ENCODE data around the gene SLFN12L.
"Not testable (repeated sequence)": the region's sequence is repeated elsewhere in the genome, so short reads cannot be mapped to it uniquely, and the experiment has no call there.

SLFN12L gene

DNA sequence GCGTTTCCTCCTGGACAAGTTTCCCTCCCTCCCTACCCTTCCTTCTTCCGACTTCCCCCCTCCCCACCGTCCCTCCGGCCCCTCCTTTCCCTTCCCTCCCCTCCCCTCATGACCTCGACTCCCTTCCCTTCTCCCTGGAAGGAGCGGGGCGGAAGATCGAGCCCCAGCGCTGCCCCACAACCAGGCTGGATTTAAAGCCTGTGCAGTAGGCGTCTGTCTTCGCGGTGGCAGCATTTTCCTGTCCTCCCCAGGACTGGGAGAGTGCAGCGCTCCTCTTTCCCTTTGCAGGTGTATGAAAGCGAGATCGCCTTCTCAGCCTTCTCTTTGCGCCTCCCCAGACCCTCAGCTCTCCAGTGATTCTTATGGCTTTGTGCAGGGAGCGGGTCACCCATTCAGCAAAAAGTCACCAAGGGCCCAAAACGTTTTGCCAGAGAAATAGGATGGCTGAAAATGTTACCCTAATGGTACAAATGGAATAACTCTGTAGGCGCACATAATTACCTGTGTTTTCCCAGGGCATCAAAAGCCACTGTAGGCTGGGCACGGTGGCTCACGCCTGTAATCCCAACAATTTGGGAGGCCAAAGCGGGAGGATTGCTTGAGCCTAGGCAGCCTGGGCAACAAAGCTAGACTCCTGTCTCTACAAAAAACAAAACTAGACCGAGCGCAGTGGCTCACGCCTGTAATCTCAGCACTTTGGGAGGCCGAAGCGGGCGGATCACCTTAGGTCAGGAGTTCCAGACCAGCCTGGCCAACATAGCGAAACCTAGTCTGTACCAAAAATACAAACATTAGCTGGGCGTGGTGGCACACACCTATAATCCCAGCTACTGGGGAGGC is 40.8 kb downstream of the SLFN12L start:
- no peak for DNase-seq (ENCODE audit: low read depth in 3 of 3)

DNA sequence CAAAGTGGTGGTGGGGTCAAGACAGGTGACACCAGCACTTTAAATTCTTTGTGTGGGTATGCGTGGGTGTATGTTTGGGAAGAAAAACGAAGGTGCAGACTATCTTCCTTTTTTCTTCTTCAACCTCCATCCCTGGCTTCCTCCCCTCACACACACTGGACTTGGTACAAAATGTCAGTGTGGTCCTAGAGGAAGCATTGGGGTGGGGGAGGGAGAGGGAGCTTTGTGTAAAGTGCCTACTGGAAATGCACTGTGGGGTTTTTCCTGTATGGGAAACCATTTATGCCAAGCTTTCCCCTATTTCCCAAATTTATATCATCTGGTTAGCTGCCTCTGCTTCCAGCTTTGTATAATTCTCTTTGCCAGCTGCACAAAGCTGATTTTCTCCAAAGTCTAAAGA is 44.4 kb downstream of the SLFN12L start:
- DNase-seq (ENCODE audit: low read depth in 3 of 3) = no peak

DNA sequence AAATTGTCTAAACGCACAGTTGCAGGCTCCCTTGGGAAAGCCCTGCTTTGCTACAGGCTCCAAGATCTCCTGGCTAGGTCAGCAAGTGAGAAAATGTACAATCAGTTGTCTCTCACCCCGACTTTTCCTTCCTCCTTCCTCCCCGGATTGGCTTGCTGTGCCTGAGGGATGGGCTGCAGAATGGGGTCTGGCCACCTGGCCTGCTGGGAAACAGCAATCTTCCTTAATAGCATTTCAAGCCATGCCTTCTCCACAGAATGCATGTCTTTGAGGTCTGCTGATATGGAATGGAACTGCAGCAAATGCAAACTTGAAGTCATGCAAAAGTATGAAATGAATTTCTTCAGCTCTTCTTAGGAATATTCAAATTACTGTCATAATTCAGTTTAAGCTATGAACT is 46.1 kb downstream of the SLFN12L start:
- no peak for DNase-seq (ENCODE audit: low read depth in 3 of 3)

DNA sequence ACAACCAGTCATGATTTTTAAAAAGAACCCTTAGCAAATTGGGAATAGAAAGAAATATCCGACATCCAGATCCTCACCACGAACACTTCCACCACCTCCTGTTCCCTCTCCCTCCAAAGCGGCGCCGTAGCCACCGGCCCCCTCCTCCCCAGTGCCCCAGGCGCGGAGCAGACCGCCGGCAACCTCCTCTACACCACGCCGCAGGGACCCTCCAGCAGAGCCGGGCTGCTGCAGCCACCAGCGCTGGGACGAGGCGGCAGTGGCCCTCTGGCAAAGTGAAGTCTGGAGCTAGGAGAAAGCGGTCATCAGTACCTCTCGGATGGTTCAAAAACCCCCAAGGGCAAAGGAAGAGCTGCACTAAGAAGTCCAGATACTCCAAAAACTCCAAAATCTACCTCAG is 47.5 kb downstream of the SLFN12L start:
- no peak for DNase-seq (ENCODE audit: low read depth in 3 of 3)

DNA sequence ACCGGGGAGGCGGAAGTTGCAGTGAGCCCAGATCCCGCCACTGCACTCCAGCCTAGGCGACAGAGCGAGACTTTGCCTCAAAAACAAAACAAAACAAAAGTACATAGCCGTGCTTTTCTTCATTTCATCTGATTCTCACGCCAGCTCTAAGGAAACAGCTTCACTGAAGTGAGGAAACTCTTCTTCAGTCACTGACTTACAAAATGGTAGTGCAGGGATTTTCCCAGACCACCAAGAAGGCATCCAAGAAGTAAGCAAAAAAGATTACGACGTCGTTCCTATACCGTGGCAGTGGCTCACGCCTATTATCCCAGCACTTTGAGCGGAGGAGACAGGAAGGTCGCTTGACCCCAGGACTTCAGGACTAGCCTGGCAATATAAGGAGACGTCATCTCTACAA is 48.5 kb downstream of the SLFN12L start:
- no peak for DNase-seq (ENCODE audit: low read depth in 3 of 3)

DNA sequence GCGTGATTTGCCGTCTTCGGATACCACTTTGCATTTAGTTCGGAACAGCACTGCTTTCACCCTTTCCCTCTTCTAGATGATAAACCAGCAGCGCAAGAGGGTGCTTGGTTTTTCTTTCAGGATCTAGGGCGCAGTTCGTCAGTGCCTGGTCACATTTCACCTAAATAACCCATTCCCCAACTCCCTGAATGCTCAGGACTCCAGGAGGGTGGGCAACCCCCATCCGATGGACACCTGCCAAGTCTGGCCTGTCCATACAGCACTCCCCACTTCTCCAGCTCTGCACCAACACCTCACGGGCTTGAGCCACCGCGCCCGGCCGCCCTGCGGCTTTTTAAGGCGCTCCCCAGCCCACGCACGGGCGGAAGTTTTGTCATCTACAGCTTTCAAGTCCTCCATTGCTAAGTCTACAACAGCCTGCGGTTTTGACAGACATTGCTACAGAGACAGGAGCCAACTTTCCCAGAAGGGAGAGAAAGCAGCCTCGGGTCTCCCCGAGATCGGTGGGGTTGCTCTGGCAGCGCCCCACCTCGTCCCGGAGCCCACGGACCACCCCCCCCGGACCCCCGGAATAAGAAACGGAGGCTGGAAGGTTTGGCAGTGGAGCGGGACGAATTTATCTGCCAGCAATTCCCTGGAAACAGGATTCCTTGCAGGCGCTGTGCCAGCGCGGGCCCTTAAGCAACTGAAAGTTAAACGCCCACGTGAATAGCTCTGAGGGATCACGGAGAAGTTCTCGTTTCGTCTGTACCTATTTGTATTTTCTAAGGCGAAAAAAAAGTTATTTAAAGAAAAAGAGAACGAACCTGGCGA is 50.4 kb downstream of the SLFN12L start:
- peak; percentile 65 to 73 (median 68) for DNase-seq (ENCODE audit: low read depth in 3 of 3)

DNA sequence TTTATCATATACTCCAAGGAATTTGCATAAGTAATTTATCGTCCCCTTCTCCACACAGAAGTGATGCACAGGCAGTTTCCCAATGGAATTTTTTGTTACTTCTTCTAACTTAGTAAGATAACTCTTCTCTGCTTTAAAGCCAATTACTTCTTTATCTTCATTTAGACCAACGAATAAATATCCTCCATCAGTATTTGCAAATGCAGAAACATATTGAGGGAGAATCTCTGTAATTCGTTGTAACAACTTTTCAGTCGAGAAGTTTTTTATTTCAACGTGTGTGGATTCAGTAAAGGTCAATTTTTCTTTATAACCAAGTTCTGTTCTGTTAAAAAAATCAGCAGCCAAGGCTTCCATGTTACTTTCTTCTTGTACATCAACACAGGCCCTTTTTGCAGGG is 58.2 kb downstream of the SLFN12L start:
- no peak for DNase-seq (ENCODE audit: low read depth in 3 of 3)

DNA sequence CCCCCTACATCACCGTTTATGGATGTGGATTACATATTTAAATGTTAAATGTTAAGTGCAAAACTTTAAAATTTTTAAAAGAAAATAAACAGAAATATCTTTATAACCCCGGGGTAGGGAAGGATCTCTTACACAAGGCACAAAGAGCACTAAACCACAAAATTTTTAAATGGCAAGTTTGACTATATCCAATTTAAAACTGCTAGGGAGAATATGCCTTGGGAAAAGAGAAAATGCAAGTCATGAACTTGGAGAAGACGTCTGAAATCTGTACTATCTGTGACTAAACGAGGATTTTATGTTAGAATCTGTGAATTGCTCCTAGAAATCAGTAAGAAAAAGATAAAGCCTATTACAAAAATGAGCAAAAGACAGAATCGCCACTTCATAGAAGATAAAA is 60.2 kb downstream of the SLFN12L start:
- no peak for DNase-seq (ENCODE audit: low read depth in 3 of 3)

DNA sequence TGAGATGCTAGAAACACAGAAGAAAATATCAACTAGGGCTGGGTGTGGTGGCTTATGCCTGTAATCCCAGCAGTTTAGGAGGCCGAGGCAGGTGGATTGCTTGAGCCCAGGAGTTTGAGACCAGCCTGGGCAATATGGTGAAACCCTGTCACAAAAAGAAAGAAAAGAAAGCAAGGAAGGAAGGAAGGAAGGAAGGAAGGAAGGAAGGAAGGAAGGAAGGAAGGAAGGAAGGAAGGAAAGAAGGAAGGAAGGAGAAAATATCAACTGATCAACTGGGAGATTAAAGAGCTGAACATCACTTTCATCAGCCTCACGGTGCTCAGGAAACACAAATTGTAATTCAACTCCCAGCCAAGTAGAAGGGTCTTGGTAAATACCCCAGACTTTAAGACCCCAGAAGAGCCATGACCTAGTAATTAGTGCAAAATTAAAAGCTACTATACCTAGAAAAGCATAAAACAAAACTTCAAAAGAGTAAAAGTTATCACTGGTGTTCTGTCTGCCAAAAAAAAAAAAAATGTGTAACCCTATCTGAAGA is 61.1 kb downstream of the SLFN12L start:
- no peak for DNase-seq (ENCODE audit: low read depth in 3 of 3)

DNA sequence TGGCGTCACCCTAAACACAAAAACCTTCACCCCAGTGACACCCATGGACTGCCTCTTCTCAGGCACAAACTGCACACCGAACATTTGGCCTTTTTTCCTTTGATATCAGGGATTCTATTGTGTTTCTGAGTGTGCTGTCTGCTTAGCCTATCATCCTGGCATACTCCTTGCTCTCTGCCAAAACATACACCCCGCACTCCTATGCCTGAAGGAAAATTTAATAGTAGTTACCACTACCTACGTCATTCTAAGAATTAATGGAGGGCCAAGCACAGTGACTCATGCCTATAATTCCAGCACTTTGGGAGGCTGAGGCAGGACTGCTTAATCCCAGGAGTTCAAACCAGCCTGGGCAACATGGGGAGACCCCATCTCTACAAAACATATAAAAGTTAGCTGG is 69.0 kb downstream of the SLFN12L start:
- no peak for DNase-seq (ENCODE audit: low read depth in 3 of 3)

DNA sequence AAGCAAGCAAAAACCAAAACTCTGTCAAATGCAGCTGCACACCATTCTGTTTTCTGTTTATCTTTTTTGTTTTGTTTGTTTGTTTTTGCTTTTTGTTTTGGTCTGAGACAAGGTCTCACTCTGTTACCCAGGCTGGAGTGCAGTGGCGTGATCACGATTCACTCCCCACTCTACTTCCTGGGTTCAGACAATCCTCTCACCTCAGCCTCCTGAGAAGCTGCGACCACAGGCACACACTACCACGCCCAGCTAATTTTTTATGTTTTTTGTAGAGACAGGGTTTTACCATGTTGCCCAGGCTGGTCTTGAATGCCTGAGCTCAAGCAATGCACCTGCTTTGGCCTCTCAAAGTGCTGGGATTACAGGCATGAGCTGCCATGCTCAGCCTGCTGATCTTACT is 69.7 kb downstream of the SLFN12L start:
- no peak for DNase-seq (ENCODE audit: low read depth in 3 of 3)

DNA sequence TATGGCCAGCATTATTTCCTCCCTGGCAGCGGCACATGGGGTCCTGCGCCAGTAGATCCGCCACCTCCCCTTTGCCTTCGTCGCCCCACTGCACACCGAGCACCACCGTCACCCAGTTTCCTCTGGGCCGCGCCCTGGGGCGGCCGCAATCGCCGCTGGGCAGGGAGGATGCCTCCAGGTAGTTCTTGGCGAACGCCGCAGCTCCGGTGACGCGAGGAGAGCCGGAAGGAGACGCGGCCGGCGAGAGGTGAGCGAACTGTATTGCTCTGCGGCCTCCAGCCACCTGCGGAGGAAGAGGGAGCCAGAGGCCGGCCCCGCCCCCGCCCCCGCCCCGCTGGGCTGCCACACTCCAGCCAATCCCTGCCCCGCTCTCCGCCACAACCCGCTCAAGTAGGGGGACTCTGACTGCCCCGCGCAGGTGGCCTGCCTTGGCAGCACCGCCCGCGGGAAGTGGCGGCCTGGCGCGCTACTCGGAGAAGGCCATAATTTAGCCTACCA is 77.1 kb downstream of the SLFN12L start:
- peak in 2 of 3 experiments; percentile 12 to 15 for DNase-seq (ENCODE audit: low read depth in 3 of 3)

DNA sequence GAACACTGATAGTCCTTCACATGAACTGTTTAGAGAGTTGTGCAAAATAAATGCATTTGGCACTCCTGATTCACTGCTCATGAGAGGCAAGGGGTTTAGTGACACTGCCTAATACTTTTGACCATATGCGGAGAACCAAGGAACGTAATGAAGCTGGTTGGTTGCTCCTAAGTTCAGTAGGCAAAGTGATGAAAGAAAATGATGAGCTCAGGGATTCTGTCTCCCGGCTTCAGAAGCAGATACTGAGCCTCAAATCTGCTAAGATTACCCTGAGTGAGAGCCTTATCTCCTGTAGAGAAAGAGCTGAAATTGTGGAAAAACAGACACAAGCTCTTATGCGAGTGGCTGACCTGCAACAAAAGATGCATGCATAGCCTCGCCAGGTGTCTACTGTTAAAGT is 83.4 kb downstream of the SLFN12L start:
- not testable (repeated sequence) for DNase-seq (ENCODE audit: low read depth in 3 of 3)

DNA sequence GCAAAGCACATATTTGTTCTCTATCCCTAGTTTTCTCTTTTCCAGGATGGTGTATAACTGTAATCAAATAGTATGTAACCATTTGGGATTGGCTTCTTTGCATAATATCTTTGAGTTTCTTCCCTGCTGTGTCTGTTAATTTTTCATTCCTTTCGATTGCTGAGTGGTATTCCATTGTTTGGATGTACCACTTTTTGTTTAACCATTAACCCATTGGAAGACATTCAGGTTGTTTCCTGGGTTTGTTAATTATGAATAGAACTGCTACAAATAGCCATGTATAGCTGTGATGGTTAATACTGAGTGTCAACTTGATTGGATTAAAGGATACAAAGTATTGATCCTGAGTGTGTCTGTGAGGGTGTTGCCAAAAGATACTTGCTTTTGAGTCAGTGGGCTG is 84.3 kb downstream of the SLFN12L start:
- DNase-seq (ENCODE audit: low read depth in 3 of 3) = no peak

DNA sequence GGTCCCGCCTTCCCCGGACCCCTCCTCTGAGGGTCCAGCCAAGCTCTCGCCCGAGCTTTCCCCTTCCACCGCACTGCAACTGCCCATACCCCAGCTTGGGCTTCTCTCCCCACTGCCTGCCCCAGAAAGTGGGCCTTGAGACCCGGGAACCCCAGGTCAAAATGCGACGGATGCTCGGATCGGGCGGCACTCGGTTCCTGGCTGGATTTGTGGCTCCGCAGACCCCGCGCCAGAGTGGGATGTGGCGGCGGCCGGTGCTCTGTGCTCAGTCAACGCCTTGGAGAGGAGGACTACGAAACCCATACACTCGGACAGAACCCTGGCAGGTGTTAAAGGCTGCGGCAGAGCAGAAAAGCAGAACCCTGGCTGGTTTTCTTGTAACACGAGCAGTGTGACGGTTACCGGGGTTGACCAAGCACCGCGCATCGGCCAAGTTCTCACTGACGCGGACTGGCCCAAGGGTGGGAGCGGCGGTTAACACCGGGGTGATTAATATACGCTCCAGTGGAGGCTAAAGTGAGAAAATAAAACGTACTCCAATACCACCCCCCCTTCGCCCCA is 88.0 kb downstream of the SLFN12L start:
- no peak for DNase-seq (ENCODE audit: low read depth in 3 of 3)

DNA sequence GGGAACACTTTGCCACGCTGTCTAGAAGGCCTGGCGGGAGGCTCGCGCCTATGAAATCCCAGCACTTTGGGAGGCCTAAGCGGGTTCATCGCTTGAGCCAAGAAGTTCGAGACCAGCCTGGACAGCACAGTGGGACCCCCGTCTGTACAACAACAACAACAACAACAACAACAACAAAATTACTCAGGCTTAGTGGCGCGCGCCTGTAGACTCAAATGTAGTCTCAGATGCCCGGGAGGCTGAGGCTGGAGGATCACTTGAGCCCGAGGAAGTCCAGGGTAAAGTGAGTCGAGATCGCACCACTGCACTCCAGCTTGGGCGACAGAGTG is 88.6 kb downstream of the SLFN12L start:
- no peak for DNase-seq (ENCODE audit: low read depth in 3 of 3)

DNA sequence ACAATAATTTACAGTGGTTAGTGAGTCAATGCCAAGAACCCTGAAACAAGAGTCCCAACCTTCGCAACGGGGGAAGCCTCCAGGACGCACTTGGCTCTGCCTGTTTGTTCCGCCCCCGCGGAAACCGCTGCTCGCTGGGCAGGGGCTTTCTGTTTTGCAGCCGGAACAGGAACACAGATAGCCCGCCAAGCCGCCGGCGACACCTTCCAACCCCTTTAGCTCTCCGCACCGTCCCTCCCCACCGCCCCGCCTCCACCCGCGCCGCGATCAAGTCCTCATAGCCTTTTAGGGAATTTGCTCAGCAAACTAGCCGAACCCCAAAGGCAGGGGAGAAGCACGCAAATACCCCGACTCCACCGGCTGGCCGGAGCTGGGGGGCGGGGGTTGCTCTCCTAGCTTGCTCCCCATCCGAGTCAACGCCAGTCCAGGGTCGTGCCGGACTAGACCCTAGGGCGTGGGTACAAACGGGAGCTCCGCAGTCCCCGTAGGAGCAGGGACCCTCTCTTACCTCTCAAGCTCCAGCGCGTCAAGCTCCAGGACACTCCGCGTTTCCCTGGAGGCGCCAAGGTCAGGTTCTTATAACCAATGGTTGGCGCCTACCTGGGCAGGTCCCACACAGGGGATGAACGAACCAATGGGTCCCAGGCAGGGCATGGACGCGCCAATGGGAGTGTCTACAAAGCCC is 89.1 kb downstream of the SLFN12L start, which contains the start of gene SLFN13:
Gene SLFN13 (minus strand): TSS at position 553 of the 685 bp plus-strand sequence. CDS start 3,086 bp downstream, outside the sequence.
- peak; percentile 60 to 74 (median 64) for DNase-seq (ENCODE audit: low read depth in 3 of 3)

DNA sequence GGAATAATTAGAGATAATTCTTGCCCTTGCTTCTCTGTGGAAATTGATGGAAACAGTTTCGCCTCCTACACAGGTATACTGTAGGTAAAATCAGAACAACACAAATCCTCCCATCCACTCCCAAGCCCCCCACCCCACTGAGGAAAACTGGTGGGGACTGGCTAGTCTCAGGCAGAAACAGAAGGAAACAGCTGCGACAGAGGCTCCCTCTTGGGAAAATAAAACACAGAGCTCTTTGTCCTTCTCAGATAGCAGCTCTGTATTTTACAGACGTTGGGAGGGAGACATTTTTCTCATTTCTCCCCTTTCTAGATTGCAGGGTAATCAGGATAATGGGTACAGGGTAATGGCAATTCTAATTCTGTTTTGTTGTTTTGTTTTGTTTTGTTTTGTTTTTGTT is 90.0 kb downstream of the SLFN12L start:
- no peak for DNase-seq (ENCODE audit: low read depth in 3 of 3)

DNA sequence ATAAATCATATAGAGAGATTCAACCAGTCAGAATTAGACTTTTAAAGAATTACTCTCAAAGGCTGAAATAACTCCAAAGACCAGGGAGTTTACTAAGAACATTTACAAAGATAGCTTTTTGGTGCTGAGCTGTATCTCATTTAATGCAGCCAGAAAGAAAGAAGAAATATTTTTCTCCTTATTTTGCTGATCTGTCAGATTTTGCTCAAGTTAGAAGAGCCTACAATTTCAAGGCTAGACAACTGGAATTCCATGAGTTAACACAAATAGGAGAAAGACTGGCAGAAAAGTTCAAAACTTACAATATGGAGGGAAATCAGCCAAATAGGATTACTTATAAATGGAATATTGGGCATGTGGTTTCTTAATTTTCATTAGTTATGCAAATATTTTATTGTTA is 99.0 kb downstream of the SLFN12L start:
- DNase-seq (ENCODE audit: low read depth in 3 of 3) = no peak

DNA sequence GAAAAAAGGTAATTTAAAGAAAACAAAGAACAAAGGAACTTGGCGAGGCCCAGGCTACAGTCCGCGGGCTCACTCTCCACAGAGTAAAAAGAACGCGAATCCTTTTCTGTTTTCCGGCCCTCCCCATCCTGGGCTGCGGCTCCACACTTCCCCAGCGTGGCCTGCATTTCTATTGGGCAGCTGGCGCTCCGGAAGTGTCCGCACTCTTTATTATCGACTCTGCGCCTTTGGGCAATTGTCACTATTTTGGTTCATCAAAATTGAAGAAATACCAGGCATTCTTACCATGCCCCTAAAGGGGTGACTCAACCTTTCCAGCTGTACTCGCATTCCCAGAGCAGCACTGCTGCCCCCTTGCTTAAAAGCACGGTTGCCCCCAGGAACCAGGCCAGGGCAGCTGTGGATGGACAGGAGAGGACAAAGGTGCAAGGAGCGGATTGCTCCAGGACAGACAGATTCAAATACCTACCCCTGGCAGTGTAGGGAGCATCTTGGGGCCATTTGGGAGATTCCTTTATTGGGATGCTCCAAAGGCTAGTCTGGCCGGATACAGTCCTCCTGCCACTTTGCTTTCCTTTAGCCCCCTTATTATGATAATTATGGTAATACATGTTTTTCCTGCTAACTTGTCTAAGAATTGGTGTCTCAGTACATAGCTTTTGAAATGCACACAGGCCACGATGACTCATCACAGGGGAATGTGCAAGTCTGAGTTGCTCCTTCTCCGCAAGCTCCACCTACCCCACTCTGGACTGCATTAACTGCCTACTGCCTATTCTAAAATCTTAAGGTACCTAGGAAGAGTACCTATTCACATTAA is 104.2 kb downstream of the SLFN12L start:
- peak; percentile 23 to 65 (median 43) for DNase-seq (ENCODE audit: low read depth in 3 of 3)

Data from stimulated activated CD4-positive, alpha-beta T cell treated with anti-CD3 and anti-CD28 coated beads, TNF-alpha, amount 100 ng/mL, for 4 hours (primary cell).